ENCODE results near the gene COL2A1. TPM values are rescaled to one million over a fixed set of nuclear protein-coding genes. Genes with fewer than 3 reads are reported as not detected.
A peak's percentile ranks its signal among the peaks of the same experiment; 100 is the strongest.

Gene COL2A1
- total and polyA plus RNA-seq, 9 of the 15 experiments (the other 6 are each of a cell fraction or from before 2014, with no cell fraction given) = 0.46 TPM; not detected in 8

- TF ChIP-seq SIN3A (IDR thresholded peaks at IDR 0.05; ENCODE audit: borderline replicate concordance in 2 of 2, control insufficient read depth in 1 of 2, low read depth in 2 of 2, low read length in 2 of 2) (no peak), PPARD (CRISPR knock-in tag; IDR thresholded peaks at IDR 0.05) (no peak), ZNF707 (CRISPR knock-in tag; conservative IDR thresholded peaks at IDR 0.05) (no peak), SMARCA4 (IDR thresholded peaks at IDR 0.05) (no peak), CBX1 (IDR thresholded peaks at IDR 0.05; ENCODE audit: low read depth) (no peak), SLC30A9 (CRISPR knock-in tag; IDR thresholded peaks at IDR 0.05) (no peak)
Measured at GRCh38 chr12:47991106-47992061, 12.9 kb downstream of the COL2A1 start (continued).

GRCh38 chr12:47990351-47991105 lies 13.7 kb downstream of the COL2A1 start:
- ATAC-seq (no peak), FAIRE-seq (no peak), DNase-seq (ENCODE audit: extremely low read depth in 1 of 4, low spot score in 3 of 4) (no peak)
- WGBS (ENCODE audit: insufficient coverage, low coverage, missing lambda C conversion rate) = 8% methylated on average over 7 of the region's 7 CpGs
- peak in 1 of 3 experiments; percentile 19; a peak in 1 of 6 replicates for TF ChIP-seq CTCF (IDR thresholded peaks at IDR 0.05 in 2 of 3, conservative IDR thresholded peaks at IDR 0.05 in 1 of 3; ENCODE audit: insufficient read depth in 2 of 3, low read depth in 1 of 3, low read length in 3 of 3)
- no peak for TF ChIP-seq ARHGAP35 (IDR thresholded peaks at IDR 0.05; ENCODE audit: partially characterized antibody)
- no peaks in the 10 kb centered on the region for H3K79me2 ChIP-seq (ENCODE audit: control insufficient read depth, insufficient read depth, low read length)
- peaks cover 50 to 96% of the 10 kb centered on the region in 2 experiments for H3K27me3 ChIP-seq (ENCODE audit: control insufficient read depth in 2 of 2, insufficient read depth in 2 of 2, low read length in 2 of 2)
- no peaks in the 10 kb centered on the region; a peak in 1 of 5 replicates for H3K4me1 ChIP-seq (replicated peaks in 1 of 2; ENCODE audit: control insufficient read depth in 2 of 2, insufficient read depth in 2 of 2, low read length in 2 of 2)
- no peak overlapping the region for H3K27ac ChIP-seq (ENCODE audit: extremely low read depth, low read depth, low read length)
- H3K36me3 ChIP-seq (ENCODE audit: control insufficient read depth, insufficient read depth, low read length) = no peaks in the 10 kb centered on the region
- no peak overlapping the region for H2AFZ ChIP-seq (ENCODE audit: low read depth, low read length)
- no TSS peak for BruUV-seq (replicated peaks)
- H3K9me1 ChIP-seq (ENCODE audit: control insufficient read depth, insufficient read depth, low read length) = no peaks in the 10 kb centered on the region
- H3K9me3 ChIP-seq (replicated peaks; ENCODE audit: control insufficient read depth, insufficient read depth, low read depth, low read length) = no peaks in the 10 kb centered on the region
- H4K20me1 ChIP-seq (replicated peaks; ENCODE audit: control insufficient read depth, insufficient read depth, low read length) = 0 out of 2 replicates have a peak, but pooled peaks cover 6% of the 10 kb centered on the region
- ChIA-PET CTCF (ENCODE audit: low intra/inter-chr PET ratio) (interaction anchor here (1.6 kb wide), 1 partner anchor 199 kb away, joined by 4 read pairs; no protein-coding TSS in a partner anchor), POLR2A (interaction anchor here (0.6 to 1.4 kb wide), 4 partner anchors 9 to 563 kb away, joined by 3 to 4 read pairs (median 3); partner anchors contain the start of gene TMEM106C)
- H3K4me2 ChIP-seq (ENCODE audit: insufficient read depth, low read length) = no peak overlapping the region
- intact Hi-C loops (cut with micrococcal nuclease) (loop anchor here (10.0 kb wide), 1 partner anchor 174 kb away; no protein-coding TSS in a partner anchor), in situ Hi-C loops (cut with MboI) (no loop called here)
- H3K4me3 ChIP-seq = no peak overlapping the region
- peak overlapping the region in 1 of 2 experiments; percentile 26; a peak in 2 of 4 replicates for H3K9ac ChIP-seq (ENCODE audit: insufficient read depth in 1 of 2, low read depth in 2 of 2, low read length in 2 of 2)
